Measurements from ENCODE around the gene DTNBP1. TPM values are rescaled to one million over a fixed set of nuclear protein-coding genes. Genes with fewer than 3 reads are reported as not detected.
"Not testable (repeated sequence)": the region's sequence is repeated elsewhere in the genome, so short reads cannot be mapped to it uniquely, and the experiment has no call there.

Gene DTNBP1
- total and polyA plus RNA-seq, 3 donors from 2014 or later: 21.8 to 25.4 (median 22.6) TPM

- no peak for DNase-seq
- WGBS, 2 donors: 85 to 91% methylated on average over 11 to 14 of the region's 14 CpGs
- H3K27me3 ChIP-seq: no peaks in the 10 kb centered on the region
- intact Hi-C loops (cut with DNase I; ENCODE audit: low total_unique reads): no loop called here
- no peaks in the 10 kb centered on the region for H3K9me3 ChIP-seq
- no peak overlapping the region for H3K4me3 ChIP-seq
- no peaks in the 10 kb centered on the region for H3K36me3 ChIP-seq (ENCODE audit: low read depth, missing control alignments)
- TF ChIP-seq POLR2A (IDR thresholded peaks at IDR 0.05) (no peak), CTCF (IDR thresholded peaks at IDR 0.05) (no peak)
- H3K27ac ChIP-seq: no peak overlapping the region
- no peaks in the 10 kb centered on the region for H3K4me1 ChIP-seq
Measured at GRCh38 chr6:15549371-15549770, 113.5 kb downstream of the DTNBP1 start.

- TF ChIP-seq CTCF (IDR thresholded peaks at IDR 0.05): no peak
- TF ChIP-seq POLR2A (IDR thresholded peaks at IDR 0.05): no peak
- no peaks in the 10 kb centered on the region for H3K4me1 ChIP-seq
- no peaks in the 10 kb centered on the region for H3K36me3 ChIP-seq (ENCODE audit: low read depth, missing control alignments)
- no peak overlapping the region for H3K27ac ChIP-seq
- no peak overlapping the region for H3K4me3 ChIP-seq
- intact Hi-C loops (cut with DNase I; ENCODE audit: low total_unique reads): no loop called here
- no peak for DNase-seq
- 88% methylated on average over 5 of the region's 5 CpGs for WGBS, 2 donors
- H3K27me3 ChIP-seq: no peaks in the 10 kb centered on the region
- no peaks in the 10 kb centered on the region for H3K9me3 ChIP-seq
Measured at GRCh38 chr6:15547400-15547799, 115.4 kb downstream of the DTNBP1 start.

DNA sequence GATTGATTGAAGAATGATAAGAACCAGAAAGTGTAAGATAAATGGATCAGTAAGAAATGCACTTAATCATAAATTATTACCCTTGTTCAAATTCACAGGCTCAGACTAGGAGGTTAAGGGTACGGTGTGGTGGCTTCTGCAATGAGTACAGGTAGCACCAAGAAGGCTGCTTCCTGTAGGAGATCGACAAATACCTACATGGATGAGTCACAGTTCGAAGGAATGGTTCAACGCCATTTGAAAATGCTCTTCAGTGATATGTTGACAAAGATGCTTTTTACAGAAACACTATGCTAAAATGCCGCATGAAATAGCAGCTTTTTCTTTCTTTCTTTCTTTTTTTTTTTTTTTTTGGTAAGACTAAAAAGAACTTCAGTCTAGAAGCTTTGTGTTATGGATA, 116.2 kb downstream of the DTNBP1 start:
- DNase-seq: no peak
- H3K4me3 ChIP-seq: no peak overlapping the region
- TF ChIP-seq CTCF (IDR thresholded peaks at IDR 0.05): no peak
- TF ChIP-seq POLR2A (IDR thresholded peaks at IDR 0.05): no peak
- H3K4me1 ChIP-seq: no peaks in the 10 kb centered on the region
- 93 to 94% methylated on average over 5 of the region's 5 CpGs for WGBS, 2 donors
- H3K36me3 ChIP-seq (ENCODE audit: low read depth, missing control alignments): no peaks in the 10 kb centered on the region
- H3K27ac ChIP-seq: no peak overlapping the region
- intact Hi-C loops (cut with DNase I; ENCODE audit: low total_unique reads): no loop called here
- no peaks in the 10 kb centered on the region for H3K9me3 ChIP-seq
- H3K27me3 ChIP-seq: no peaks in the 10 kb centered on the region

- Histone ChIP-seq H3K9me3 (no peaks in the 10 kb centered on the region), H3K4me1 (peaks cover 7% of the 10 kb centered on the region), H3K36me3 (ENCODE audit: low read depth, missing control alignments) (no peaks in the 10 kb centered on the region), H3K27me3 (no peaks in the 10 kb centered on the region), H3K27ac (peak overlapping the region in 1 of 2 donors; percentile 47), H3K4me3 (no peak overlapping the region)
- TF ChIP-seq POLR2A (IDR thresholded peaks at IDR 0.05) (no peak), CTCF (IDR thresholded peaks at IDR 0.05) (no peak)
- intact Hi-C loops (cut with DNase I; ENCODE audit: low total_unique reads): no loop called here
- 56 to 68% methylated on average over 4 of the region's 4 CpGs for WGBS, 2 donors
- DNase-seq: no peak
Measured at GRCh38 chr6:15544321-15544900, 118.4 kb downstream of the DTNBP1 start.

GRCh38 chr6:15543332-15543917, 119.4 kb downstream of the DTNBP1 start:
- H3K27ac ChIP-seq; DNase-seq; H3K4me3 ChIP-seq; intact Hi-C loops (cut with DNase I; ENCODE audit: low total_unique reads); H3K27me3 ChIP-seq; H3K9me3 ChIP-seq; H3K36me3 ChIP-seq (ENCODE audit: low read depth, missing control alignments): not testable (repeated sequence)
- 94 to 100% methylated on average over 5 of the region's 5 CpGs for WGBS, 2 donors
- peaks cover 11% of the 10 kb centered on the region for H3K4me1 ChIP-seq

All from testis (tissue), 3 donors.